NCI-H526 (cell line): ENCODE results near the gene SYT14.
"Not testable (repeated sequence)": the region's sequence is repeated elsewhere in the genome, so short reads cannot be mapped to it uniquely, and the experiment has no call there.

Source experiments
- DNase-seq, 2 experiments: peaks; one replicate each; lab custom pipeline; 2025; lab: John Stamatoyannopoulos, UW

SYT14 gene

GRCh38 chr1:209937996-209938959 lies at the start of gene SYT14:
Gene SYT14, plus strand, starts transcription at chr1:209938217. Its CDS starts 48 bp downstream, at chr1:209938265.
- peak; percentile 21 to 89 for DNase-seq

GRCh38 chr1:209888291-209889076 lies 49.5 kb upstream of the SYT14 start:
- not testable (repeated sequence) for DNase-seq

DNA sequence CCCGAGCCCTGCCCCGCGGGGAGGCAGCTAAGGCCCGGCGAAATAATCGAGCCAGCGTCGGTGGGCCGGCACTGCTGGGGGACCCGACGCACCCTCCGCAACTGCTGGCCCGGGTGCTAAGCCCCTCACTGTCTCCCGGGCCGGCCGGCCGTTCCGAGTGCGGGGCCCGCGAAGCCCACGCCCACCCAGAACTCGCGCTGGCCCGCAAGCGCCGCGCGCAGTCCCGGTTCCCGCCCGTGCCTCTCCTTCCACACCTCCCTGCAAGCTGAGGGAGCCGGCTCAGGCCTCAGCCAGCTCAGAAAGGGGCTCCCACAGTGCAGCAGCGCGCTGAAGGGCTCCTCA lies 49.0 kb upstream of the SYT14 start:
- DNase-seq, result no peak

DNA sequence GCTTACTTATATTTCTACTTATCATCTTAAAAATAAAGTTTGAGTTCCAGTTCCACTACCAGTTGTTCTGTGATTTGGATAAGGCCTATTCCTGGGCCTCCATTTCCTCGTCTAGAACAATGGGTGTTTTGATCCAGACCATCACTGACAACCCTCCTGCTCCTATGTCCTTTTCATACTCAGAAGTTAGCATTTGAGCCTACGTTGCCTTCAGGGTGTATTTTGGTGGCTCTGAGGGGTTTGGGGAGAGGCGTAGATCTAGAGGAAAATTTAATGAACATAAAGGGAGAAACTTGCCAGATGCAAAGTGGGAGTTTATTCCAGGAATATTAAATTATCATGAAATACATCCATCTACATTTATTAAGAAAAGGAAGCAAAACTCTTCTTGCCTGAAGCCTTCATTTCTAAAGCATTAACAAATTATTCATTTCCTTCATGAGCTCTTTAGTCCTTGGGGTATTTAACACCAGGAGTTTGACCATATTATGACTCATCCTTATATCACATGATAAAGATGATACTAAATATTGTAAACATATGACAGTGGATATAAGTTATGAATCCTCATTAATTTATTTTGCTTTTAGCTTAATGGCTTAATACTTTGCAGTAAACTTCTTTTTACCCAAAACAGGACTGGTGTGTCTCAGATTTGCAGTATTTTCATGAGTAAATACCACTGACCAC lies 47.2 kb upstream of the SYT14 start:
- no peak for DNase-seq

GRCh38 chr1:209893751-209894150 lies 44.3 kb upstream of the SYT14 start:
- DNase-seq, result no peak

DNA sequence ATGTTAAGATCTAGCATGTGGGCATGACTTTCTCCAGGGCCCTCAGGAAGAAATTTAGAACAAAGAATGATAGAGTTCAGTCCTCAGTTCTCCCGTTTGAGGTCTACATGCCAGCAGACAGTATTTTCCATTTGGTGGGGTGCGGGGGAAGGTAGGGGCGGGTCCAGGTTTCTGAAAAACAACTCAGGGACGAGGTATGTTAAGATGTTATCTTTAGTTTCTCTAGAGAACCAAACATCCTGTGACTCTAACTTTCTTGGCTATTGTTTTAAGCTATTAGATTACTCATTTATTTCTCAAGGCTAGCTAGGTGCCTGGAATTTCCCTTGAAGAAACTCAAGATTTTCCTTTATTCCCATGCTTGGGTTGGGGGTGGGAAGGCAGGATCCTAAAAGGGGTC lies 42.3 kb upstream of the SYT14 start:
- DNase-seq, result no peak

DNA sequence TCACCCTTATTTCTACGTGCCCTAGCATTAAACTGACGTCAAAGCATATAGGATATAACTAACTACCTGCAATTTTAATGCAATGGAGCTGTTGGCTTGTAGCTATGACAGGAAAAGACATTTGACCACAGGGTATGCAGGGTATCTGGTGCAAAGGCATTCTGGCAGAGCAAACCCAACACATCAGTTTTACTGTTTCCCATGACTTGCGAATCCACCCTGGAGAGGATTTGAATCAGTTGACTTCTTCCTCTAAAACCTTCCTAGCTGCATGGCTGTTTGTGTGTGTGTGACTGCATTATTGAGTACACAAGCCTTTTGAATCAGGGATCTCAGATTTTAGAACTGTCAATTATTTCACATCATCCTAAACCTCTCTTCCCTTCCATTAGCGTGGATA lies 41.7 kb upstream of the SYT14 start:
- DNase-seq, result no peak

DNA sequence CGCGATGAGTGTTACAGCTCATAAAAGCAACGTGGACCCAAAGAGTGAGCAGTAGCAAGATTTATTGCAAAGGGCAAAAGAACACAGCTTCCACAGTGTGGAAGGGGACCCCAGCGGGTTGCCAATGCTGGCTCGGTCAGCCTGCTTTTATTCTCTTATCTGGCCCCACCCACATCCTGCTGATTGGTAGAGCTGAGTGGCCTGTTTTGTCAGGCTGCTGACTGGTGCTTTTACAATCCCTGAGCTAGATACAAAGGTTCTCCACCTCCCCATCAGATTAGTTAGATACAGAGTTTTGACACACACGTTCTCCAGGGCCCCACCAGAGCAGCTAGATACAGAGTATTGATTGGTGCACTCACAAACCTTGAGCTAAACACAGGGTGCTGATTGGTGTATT lies 39.7 kb upstream of the SYT14 start:
- DNase-seq, result not testable (repeated sequence)

GRCh38 chr1:209898851-209899250 lies 39.2 kb upstream of the SYT14 start:
- DNase-seq, result not testable (repeated sequence)

- peak in 1 of 2 experiments; percentile 41 for DNase-seq
These were observed 38.1 kb upstream of the SYT14 start for GRCh38 chr1:209899948-209900347.

- no peak for DNase-seq
These were observed 37.3 kb upstream of the SYT14 start for GRCh38 chr1:209900734-209901133.

- no peak for DNase-seq
These were observed 36.8 kb upstream of the SYT14 start for GRCh38 chr1:209901211-209901610.

GRCh38 chr1:209904774-209905173 lies 33.2 kb upstream of the SYT14 start:
- DNase-seq, result not testable (repeated sequence)

DNA sequence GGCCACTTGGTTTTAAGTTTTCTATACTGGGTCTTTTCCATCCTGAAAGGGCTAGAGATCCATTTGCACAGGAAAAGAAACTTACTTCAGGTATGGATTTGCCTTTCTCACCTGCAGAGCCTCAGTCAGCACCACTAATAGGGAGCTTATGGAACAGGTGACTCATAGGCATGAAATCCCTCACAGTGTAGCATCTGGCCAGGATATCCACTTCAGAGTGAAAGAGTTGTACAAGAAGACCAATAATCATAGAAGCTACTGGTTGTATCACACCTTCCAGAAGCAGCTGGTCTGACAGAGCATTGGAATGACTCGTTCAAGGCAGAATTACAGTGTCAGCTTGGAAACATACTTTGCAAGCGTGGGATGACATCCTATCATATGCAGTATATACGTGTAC lies 26.3 kb upstream of the SYT14 start:
- no peak for DNase-seq

DNA sequence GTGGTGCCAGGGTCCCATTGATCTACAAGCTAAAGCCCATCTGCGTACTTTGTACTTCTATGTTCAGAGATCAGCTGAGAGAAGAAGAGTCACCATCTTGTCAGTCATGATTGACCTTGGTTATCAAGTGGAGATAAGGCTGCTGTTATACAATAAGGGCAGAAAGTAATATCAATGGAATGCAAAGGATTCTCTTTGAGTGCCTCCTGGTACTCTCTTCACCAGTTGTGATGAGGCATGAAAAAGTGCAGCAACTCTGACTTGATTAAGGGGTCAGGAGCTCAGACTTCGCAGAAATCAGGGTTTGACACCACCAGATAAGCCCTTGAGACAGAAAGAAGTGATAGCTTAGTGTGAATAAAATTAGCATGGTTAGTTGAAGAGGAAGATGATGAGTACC lies 25.7 kb upstream of the SYT14 start:
- no peak for DNase-seq

DNA sequence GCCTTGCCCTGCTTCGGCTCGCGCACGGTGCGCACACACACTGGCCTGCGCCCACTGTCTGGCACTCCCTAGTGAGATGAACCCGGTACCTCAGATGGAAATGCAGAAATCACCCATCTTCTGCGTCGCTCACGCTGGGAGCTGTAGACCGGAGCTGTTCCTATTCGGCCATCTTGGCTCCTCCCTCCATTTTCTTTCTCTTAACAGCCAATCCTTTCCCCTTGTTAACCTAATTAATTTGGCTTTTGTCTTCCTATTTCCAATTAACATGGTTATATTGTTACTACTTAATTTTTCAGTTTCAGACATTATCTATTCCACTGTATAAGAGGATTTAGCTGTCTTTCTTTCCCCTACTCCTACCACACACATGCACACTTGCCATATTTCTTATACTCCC lies 18.4 kb upstream of the SYT14 start:
- DNase-seq, result not testable (repeated sequence)

- no peak for DNase-seq
These were observed 17.2 kb upstream of the SYT14 start for GRCh38 chr1:209920844-209921243.

GRCh38 chr1:209924390-209924789 lies 13.6 kb upstream of the SYT14 start:
- DNase-seq, result no peak

- no peak for DNase-seq
These were observed 12.0 kb upstream of the SYT14 start for GRCh38 chr1:209926045-209926444.

DNA sequence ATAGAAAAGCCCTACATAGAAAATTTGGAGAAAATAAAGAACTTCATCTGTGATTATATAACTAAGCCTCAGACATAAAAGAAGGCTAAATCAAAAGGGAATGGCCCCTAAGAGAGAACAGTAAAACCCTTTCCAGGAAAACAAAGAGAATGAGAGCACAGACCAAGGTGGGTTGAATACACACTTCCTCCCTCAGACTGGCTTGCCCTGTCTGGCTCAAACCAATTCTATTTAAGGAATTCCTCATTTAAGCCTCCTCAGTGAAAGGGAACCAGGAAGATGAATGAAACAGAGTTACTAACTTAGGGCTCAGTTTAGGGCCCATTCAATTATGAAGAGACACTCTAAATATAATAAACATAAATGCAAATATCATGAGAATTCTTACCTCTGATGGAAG lies 10.6 kb upstream of the SYT14 start:
- DNase-seq, result no peak

DNA sequence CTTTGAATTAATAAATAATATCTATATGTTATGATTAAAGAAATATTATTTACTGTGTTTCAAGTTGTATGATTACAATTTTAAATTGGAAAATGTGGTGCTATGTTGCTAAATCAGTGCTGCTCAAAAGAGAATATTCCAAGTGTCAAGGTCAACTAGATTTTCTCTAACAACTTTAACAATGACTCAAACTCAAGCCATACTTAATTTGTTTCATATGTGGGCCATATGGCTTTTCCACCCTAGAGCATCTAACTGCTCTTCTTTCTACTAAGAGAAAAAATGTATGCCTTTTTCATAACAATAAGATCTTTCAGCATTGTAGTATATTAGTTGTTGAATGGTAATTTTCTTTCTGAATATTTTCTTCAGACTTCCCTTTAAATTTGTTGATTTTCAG lies 8.3 kb upstream of the SYT14 start:
- no peak for DNase-seq

- DNase-seq, result no peak
These were observed 6.9 kb upstream of the SYT14 start for GRCh38 chr1:209931141-209931540.
